Stimulated activated CD4-positive, alpha-beta T cell treated with anti-CD3 and anti-CD28 coated beads, Interleukin-12 subunit alpha, Interleukin-12 subunit beta, amount 100 ng/mL, for 4 hours (primary cell): Measurements from ENCODE around the gene CCDC102A.

Experiments
- DNase-seq: peaks from one replicate; pipeline ENCODE4 v3.0.0-alpha.2; 2020

CCDC102A gene

DNA sequence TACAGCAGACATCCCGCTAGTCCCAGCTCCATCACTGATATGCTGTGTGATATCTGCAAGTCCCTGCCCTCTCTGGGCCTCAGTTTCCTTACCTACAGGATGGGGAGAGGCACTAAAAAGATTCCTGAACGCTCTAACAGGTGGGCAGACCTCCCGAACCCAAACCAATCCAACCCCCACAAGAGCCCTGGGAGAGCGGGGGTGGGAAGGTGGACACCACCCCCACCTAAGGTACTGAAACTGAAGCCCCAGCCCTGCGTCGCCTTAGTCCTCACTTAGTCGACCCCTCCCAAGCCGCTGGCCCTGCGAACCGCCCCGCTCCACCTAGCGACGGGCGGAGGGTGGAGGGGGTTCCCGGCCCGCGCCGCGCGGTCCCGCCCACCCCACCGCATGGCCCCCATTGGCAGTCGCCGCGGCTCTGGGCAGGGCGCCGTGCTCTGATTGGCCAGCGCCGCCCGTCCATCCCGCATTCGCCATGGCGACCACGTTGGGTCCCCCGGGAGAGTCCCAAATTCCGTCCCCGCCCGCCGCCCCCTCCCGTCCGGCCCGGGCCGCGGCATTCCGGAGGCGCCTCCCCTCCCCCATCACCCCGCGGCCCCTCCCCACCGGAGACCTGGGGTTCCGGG, 578 bp downstream of the CCDC102A start:
- peak; percentile 94 for DNase-seq

- no peak for DNase-seq
Observed at GRCh38 chr16:57534881-57535658, 1.3 kb downstream of the CCDC102A start.

GRCh38 chr16:57534337-57534880, 2.0 kb downstream of the CCDC102A start:
- no peak for DNase-seq

DNA sequence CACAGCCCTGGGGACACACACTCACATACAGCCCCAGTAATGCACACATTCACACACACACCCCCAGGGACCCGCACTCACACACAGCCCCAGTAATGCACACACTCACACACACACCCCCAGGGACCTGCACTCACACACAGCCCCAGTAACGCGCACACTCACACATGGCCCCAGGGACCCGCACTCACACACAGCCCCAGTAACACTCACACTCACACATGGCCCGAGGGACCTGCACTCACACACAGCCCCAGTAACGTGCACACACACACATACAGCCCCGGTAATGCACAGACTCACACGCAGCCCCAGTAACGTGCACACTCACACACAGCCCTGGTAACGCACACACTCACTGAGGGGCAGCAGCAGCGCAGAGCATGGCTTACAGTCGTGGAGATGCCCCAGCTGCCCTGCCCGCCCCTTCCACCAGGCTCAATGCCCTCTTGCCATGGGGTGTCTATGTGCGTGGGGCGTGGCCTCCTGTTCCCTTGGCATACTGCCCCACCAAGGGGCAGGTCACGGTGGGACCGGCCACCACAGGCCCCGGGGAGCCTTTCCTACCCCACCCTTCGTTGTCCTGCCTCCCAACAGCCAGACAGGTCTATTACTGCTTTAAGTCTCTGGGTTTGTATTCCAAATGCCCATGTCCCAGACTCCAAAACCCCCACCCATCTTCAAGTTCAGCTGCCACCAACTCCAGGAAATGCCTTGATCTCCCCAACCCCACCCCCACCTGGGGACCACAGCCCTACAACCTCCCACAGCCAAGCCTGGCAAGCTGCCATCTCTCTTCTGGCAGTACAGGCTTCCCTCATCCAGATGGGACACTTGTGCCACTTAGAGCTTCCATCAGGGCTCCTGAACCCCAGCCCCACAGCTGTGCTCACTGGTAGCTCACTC, 2.7 kb downstream of the CCDC102A start:
- DNase-seq, result no peak

GRCh38 chr16:57532266-57532625, 4.1 kb downstream of the CCDC102A start:
- DNase-seq, result no peak

- DNase-seq, result no peak
Observed at GRCh38 chr16:57531635-57532265, 4.6 kb downstream of the CCDC102A start.

DNA sequence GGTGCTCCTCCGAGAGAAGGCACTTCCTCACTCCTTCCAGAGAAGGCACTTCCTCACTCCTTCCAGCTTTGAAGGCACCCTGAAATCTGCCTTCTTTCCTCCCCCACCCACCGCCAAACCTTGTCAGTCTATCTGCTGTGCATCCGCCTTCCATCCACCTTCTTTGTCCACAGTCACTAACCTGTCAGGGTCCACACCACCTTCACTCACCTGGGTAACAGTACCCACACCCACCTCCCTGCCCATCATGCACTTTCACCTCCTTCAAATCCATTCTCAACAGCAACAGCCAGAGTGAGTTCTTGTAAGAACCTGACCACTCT, 5.2 kb downstream of the CCDC102A start:
- no peak for DNase-seq

GRCh38 chr16:57530522-57531252, 5.7 kb downstream of the CCDC102A start:
- DNase-seq, result no peak

DNA sequence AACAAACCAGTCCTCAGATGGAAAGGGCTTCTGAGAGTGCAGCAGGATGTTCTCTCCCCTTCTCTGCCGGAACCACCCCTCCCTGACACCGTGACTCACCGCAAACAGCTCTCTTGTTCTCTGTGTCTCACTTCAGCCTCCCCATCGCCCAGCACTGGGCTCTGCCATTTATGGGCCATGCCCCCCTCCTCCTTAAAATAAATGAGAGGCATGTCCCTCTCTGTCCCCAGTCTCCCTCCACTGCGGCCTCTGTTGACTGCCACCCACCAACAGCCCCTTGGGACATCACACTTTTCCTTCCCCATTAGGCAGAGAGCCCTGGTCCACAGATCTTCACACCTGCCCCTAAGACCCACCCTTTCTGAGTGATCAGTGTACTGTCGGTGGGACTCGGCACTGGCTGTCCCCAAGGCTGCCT, 6.3 kb downstream of the CCDC102A start:
- DNase-seq, result peak; percentile 56

- no peak for DNase-seq
Observed at GRCh38 chr16:57529391-57530103, 6.8 kb downstream of the CCDC102A start.

- DNase-seq, result no peak
Observed at GRCh38 chr16:57528499-57529390, 7.6 kb downstream of the CCDC102A start.

GRCh38 chr16:57527610-57528360, 8.6 kb downstream of the CCDC102A start:
- DNase-seq, result no peak

GRCh38 chr16:57527027-57527426, 9.3 kb downstream of the CCDC102A start:
- DNase-seq, result no peak

DNA sequence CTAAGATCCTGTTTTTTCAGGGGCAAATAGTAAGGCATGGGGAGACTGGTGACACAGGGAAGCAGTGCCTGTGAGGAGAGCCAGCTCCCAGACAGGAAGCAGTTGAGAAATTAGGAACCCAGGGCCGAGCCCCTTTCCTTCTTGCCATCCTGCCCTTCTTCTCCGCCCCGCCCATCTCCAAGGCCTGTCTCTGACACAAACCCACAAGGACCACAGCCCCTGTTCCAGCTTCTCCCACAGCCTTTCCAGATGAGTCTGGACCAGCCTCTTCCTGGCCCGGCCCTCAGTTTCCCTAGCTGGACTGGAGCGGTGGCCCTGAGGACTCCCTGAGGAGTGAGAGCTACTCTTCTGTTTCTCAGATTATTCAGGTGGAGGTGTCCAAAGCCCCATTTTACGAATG, 9.9 kb downstream of the CCDC102A start:
- no peak for DNase-seq

GRCh38 chr16:57525761-57526160, 10.6 kb downstream of the CCDC102A start:
- no peak for DNase-seq

- no peak for DNase-seq
Observed at GRCh38 chr16:57522960-57523359, 13.4 kb downstream of the CCDC102A start.

DNA sequence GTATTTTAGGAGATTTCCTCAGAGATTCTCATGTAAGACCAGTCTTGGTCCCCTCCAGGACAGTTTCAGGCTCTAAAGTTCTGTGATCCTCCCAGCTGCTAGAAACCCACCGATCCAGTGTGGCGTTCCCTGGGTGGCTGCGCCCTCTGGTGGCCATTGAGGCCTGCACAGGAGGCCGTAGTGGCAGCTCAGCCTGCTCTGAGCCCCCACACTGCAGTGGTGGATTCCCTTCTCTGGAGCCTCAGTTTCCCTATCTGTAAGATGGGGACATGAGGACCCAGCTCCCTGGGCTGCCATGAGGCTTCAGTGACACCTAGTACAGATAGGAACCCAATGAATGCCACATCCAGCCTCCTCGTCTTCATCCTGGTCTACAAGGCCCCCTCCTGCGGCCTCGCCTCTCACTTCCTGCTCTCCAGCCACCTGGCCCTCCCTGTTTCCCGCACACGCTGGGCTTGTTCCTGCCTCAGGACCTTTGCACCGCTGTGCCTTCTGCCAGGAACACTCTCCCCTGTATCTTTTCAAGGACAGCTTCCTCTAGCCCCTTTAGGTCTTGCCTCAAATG, 16.5 kb downstream of the CCDC102A start:
- DNase-seq, result peak; percentile 80

- DNase-seq, result no peak
Observed at GRCh38 chr16:57518922-57519321, 17.4 kb downstream of the CCDC102A start.

DNA sequence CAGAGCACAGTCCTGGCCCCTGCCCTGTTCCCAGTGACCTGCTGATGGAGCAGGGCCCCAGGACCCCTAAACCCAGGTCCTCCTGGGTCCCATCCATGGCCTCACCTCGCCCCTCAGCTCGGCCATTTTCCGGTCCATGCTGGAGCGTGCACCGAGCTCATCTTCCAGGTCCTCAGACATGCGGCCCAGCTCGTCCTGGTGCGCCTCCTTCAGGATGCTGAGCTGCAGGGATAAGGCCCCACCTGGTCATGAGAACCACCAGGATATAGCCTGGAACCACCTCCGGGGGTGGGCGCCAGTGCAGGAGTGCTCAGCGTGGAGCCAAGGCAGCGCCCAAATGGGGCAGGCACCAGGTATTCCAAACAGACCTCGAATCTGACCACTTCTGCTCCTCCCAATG, 17.9 kb downstream of the CCDC102A start:
- no peak for DNase-seq
